Measurements from ENCODE around the gene ZNF783. TPM values are rescaled to one million over a fixed set of nuclear protein-coding genes. Genes with fewer than 3 reads are reported as not detected.

ZNF783 gene
- polyA plus RNA-seq, 1 experiment: 6.9 TPM

GRCh38 chr7:149284850-149285585 lies 23.0 kb downstream of the ZNF783 start:
- ChIA-PET CTCF (interaction anchor here (0.6 to 0.9 kb wide), 3 partner anchors 12 to 246 kb away, joined by 3 read pairs; no protein-coding TSS in a partner anchor), POLR2A (no interaction called here)
- DNase-seq (ENCODE audit: low read depth): peak; percentile 26
- Histone ChIP-seq H3K36me3 (ENCODE audit: control insufficient read depth, insufficient read depth, low read length) (peaks cover 10% of the 10 kb centered on the region), H3K27me3 (ENCODE audit: control insufficient read depth, insufficient read depth, low read length) (no peaks in the 10 kb centered on the region), H3K4me3 (ENCODE audit: low read depth, low read length) (peak overlapping the region; percentile 54)
- no peak for TF ChIP-seq CTCF (IDR thresholded peaks at IDR 0.05; ENCODE audit: insufficient read depth, low read depth, low read length)

- ChIA-PET POLR2A (no interaction called here), CTCF (interaction anchor here (0.6 to 0.8 kb wide), 2 partner anchors 23 to 246 kb away, joined by 3 read pairs; no protein-coding TSS in a partner anchor)
- H3K36me3 ChIP-seq (ENCODE audit: control insufficient read depth, insufficient read depth, low read length): peaks cover 10% of the 10 kb centered on the region
- TF ChIP-seq CTCF (IDR thresholded peaks at IDR 0.05; ENCODE audit: insufficient read depth, low read depth, low read length): no peak
- peak overlapping the region; percentile 54 for H3K4me3 ChIP-seq (ENCODE audit: low read depth, low read length)
- DNase-seq (ENCODE audit: low read depth): no peak
- H3K27me3 ChIP-seq (ENCODE audit: control insufficient read depth, insufficient read depth, low read length): no peaks in the 10 kb centered on the region
These were observed 23.6 kb downstream of the ZNF783 start for GRCh38 chr7:149285603-149286002.

GRCh38 chr7:149286811-149287400 lies 24.9 kb downstream of the ZNF783 start:
- no peak for DNase-seq (ENCODE audit: low read depth)
- CTCF ChIA-PET: no interaction called here
- no peak for TF ChIP-seq CTCF (IDR thresholded peaks at IDR 0.05; ENCODE audit: insufficient read depth, low read depth, low read length)
- Histone ChIP-seq H3K36me3 (ENCODE audit: control insufficient read depth, insufficient read depth, low read length) (peaks cover 4% of the 10 kb centered on the region; the same call in 1 of the 2 replicates), H3K27me3 (ENCODE audit: control insufficient read depth, insufficient read depth, low read length) (no peaks in the 10 kb centered on the region), H3K4me3 (ENCODE audit: low read depth, low read length) (no peak overlapping the region)
- POLR2A ChIA-PET: no interaction called here

GRCh38 chr7:149287622-149288021 lies 25.6 kb downstream of the ZNF783 start:
- CTCF ChIA-PET: interaction anchor here (0.6 kb wide), 1 partner anchor 44 kb away, joined by 3 read pairs; no protein-coding TSS in a partner anchor
- Histone ChIP-seq H3K27me3 (ENCODE audit: control insufficient read depth, insufficient read depth, low read length) (no peaks in the 10 kb centered on the region), H3K36me3 (ENCODE audit: control insufficient read depth, insufficient read depth, low read length) (peaks cover 4% of the 10 kb centered on the region; the same call in 1 of the 2 replicates), H3K4me3 (ENCODE audit: low read depth, low read length) (no peak overlapping the region)
- DNase-seq (ENCODE audit: low read depth): no peak
- TF ChIP-seq CTCF (IDR thresholded peaks at IDR 0.05; ENCODE audit: insufficient read depth, low read depth, low read length): no peak
- POLR2A ChIA-PET: no interaction called here

- Histone ChIP-seq H3K4me3 (ENCODE audit: low read depth, low read length) (no peak overlapping the region), H3K36me3 (ENCODE audit: control insufficient read depth, insufficient read depth, low read length) (peaks cover 9% of the 10 kb centered on the region), H3K27me3 (ENCODE audit: control insufficient read depth, insufficient read depth, low read length) (no peaks in the 10 kb centered on the region)
- no peak for TF ChIP-seq CTCF (IDR thresholded peaks at IDR 0.05; ENCODE audit: insufficient read depth, low read depth, low read length)
- no peak for DNase-seq (ENCODE audit: low read depth)
- ChIA-PET CTCF (no interaction called here), POLR2A (no interaction called here)
These were observed 27.3 kb downstream of the ZNF783 start for GRCh38 chr7:149289262-149289661.

Data from BJ (cell line).